Gastrocnemius medialis (tissue), 4 donors: ENCODE data around the gene COL11A2.

Experiments
- POLR2A ChIP-seq, 2 donors: fragments of 450-650 bp; IDR thresholded peaks; one replicate each; pipeline ENCODE4 v1.6.1; 2017; ENCODE audit warnings: antibody characterized with exemption in 2 of 2, mild to moderate bottlenecking in 2 of 2, moderate library complexity in 2 of 2
- TF ChIP-seq, protein P1 (sequence below), 5 experiments: fragments of 450-650 bp in 3 of 5; fragments of 200-600 bp in 2 of 5; sonication (generic) in 2 of 5; IDR thresholded peaks in 4 of 5; conservative IDR thresholded peaks in 1 of 5; 1 replicate in 4 of 5; 2 replicates in 1 of 5; pipeline ENCODE4 v1.5.1; 2016 to 2019; ENCODE audit warnings: antibody characterized with exemption in 5 of 5, mild to moderate bottlenecking in 3 of 5, moderate library complexity in 3 of 5

- no peak for TF ChIP-seq POLR2A (IDR thresholded peaks at IDR 0.05)
- TF ChIP-seq, protein P1, sequence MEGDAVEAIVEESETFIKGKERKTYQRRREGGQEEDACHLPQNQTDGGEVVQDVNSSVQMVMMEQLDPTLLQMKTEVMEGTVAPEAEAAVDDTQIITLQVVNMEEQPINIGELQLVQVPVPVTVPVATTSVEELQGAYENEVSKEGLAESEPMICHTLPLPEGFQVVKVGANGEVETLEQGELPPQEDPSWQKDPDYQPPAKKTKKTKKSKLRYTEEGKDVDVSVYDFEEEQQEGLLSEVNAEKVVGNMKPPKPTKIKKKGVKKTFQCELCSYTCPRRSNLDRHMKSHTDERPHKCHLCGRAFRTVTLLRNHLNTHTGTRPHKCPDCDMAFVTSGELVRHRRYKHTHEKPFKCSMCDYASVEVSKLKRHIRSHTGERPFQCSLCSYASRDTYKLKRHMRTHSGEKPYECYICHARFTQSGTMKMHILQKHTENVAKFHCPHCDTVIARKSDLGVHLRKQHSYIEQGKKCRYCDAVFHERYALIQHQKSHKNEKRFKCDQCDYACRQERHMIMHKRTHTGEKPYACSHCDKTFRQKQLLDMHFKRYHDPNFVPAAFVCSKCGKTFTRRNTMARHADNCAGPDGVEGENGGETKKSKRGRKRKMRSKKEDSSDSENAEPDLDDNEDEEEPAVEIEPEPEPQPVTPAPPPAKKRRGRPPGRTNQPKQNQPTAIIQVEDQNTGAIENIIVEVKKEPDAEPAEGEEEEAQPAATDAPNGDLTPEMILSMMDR (IDR thresholded peaks at IDR 0.05 in 4 of 5, conservative IDR thresholded peaks at IDR 0.05 in 1 of 5): peak in 2 of 5 experiments; percentile 31 to 44
Observed at GRCh38 chr6:33172688-33173534, 19.4 kb downstream of the COL11A2 start.
